Mesenchymal stem cell (in vitro differentiated cells and primary cell): ENCODE data around the gene FAM47B.

Source experiments
- DNase-seq: peaks from one replicate; pipeline ENCODE4 v3.0.0-alpha.2; 2013
- H2AFZ ChIP-seq: one replicate; pipeline ENCODE4 v1.6.1; 2013; ENCODE audit warnings: low read depth, mild to moderate bottlenecking, control low read depth, inconsistent platforms, low read length, moderate library complexity
- H2AK5ac ChIP-seq: 2 replicates; pipeline ENCODE4 v1.6.1; 2013; ENCODE audit warnings: low read length, moderate library complexity, mild to moderate bottlenecking, inconsistent platforms; ENCODE audit not compliant: severe bottlenecking
- H2BK120ac ChIP-seq: one replicate; pipeline ENCODE4 v1.6.1; 2013; ENCODE audit warnings: low read depth, mild to moderate bottlenecking, inconsistent platforms, low read length, moderate library complexity
- H2BK12ac ChIP-seq, 2 experiments: one replicate each; pipeline ENCODE4 v1.6.1; 2013; ENCODE audit warnings: inconsistent platforms in 2 of 2, low read length in 2 of 2, mild to moderate bottlenecking in 2 of 2, moderate library complexity in 2 of 2, control low read depth in 1 of 2
- H2BK15ac ChIP-seq: one replicate; pipeline ENCODE4 v1.6.1; 2013; ENCODE audit warnings: mild to moderate bottlenecking, low read depth, inconsistent platforms; ENCODE audit not compliant: poor library complexity, severe bottlenecking
- H2BK5ac ChIP-seq: 2 replicates; pipeline ENCODE4 v1.6.1; 2013; ENCODE audit warnings: low read depth, mild to moderate bottlenecking, low read length, control low read depth, inconsistent platforms; ENCODE audit not compliant: poor library complexity, severe bottlenecking
- H3K14ac ChIP-seq, 2 experiments: one replicate each; pipeline ENCODE4 v1.6.1; 2013; ENCODE audit warnings: inconsistent platforms in 2 of 2, low read length in 2 of 2, control low read depth in 1 of 2, mild to moderate bottlenecking in 1 of 2, moderate library complexity in 1 of 2
- H3K18ac ChIP-seq, 2 experiments: one replicate each; pipeline ENCODE4 v1.6.1; 2013; ENCODE audit warnings: inconsistent platforms in 2 of 2, low read length in 2 of 2, control low read depth in 1 of 2, low read depth in 1 of 2, mild to moderate bottlenecking in 1 of 2
- H3K23ac ChIP-seq, 2 experiments: one replicate each; pipeline ENCODE4 v1.6.1; 2013; ENCODE audit warnings: inconsistent platforms in 2 of 2, low read length in 2 of 2, mild to moderate bottlenecking in 2 of 2, moderate library complexity in 2 of 2, control low read depth in 1 of 2
- H3K27ac ChIP-seq: 2 replicates; pipeline ENCODE4 v1.5.1; 2013; ENCODE audit warnings: mild to moderate bottlenecking, moderate library complexity, low read length, control low read depth, inconsistent platforms; ENCODE audit not compliant: poor library complexity, severe bottlenecking
- H3K27me3 ChIP-seq, 2 experiments: 2 replicates each; pipeline versions ENCODE4 v1.6.1 to v1.7.0; 2013; ENCODE audit warnings: low read length in 2 of 2, mild to moderate bottlenecking in 2 of 2, moderate library complexity in 2 of 2, control low read depth in 1 of 2, inconsistent platforms in 1 of 2; ENCODE audit not compliant: control insufficient read depth in 1 of 2, insufficient read depth in 1 of 2
- H3K36me3 ChIP-seq, 2 experiments: 2 replicates each; pipeline versions ENCODE4 v1.6.1 to v1.7.0; 2013; ENCODE audit warnings: low read length in 2 of 2, control low read depth in 1 of 2, inconsistent platforms in 1 of 2, low read depth in 1 of 2, mild to moderate bottlenecking in 1 of 2; ENCODE audit not compliant: insufficient read depth in 2 of 2, control insufficient read depth in 1 of 2
- H3K4ac ChIP-seq, 2 experiments: one replicate each; pipeline ENCODE4 v1.6.1; 2013; ENCODE audit warnings: inconsistent platforms in 2 of 2, low read length in 2 of 2, mild to moderate bottlenecking in 2 of 2, moderate library complexity in 2 of 2, control low read depth in 1 of 2, low read depth in 1 of 2
- H3K4me1 ChIP-seq: 2 replicates; pipeline ENCODE4 v1.6.1; 2013; ENCODE audit warnings: low read depth, low read length, control low read depth; ENCODE audit not compliant: control insufficient read depth, insufficient read depth
- H3K4me2 ChIP-seq: 2 replicates; pipeline ENCODE4 v1.6.1; 2013; ENCODE audit warnings: low read length, mild to moderate bottlenecking, inconsistent platforms; ENCODE audit not compliant: poor library complexity, severe bottlenecking
- H3K4me3 ChIP-seq, 2 experiments: 2 replicates each; pipeline versions ENCODE4 v1.5.1 to v1.7.0; 2013; ENCODE audit warnings: low read length in 2 of 2, mild to moderate bottlenecking in 2 of 2, control low read depth in 1 of 2, low read depth in 1 of 2; ENCODE audit not compliant: insufficient read depth in 1 of 2
- H3K79me1 ChIP-seq: replicated peaks from 2 replicates; pipeline ENCODE4 v1.6.1; 2013; ENCODE audit warnings: mild to moderate bottlenecking, control low read depth, low read length, inconsistent platforms; ENCODE audit not compliant: poor library complexity, severe bottlenecking
- H3K9ac ChIP-seq: 2 replicates; pipeline ENCODE4 v1.7.0; 2013; ENCODE audit warnings: mild to moderate bottlenecking, low read length, moderate library complexity
- H3K9me3 ChIP-seq: 2 replicates; pipeline ENCODE4 v1.7.0; 2013; ENCODE audit warnings: mild to moderate bottlenecking, low read length; ENCODE audit not compliant: control insufficient read depth
- H4K8ac ChIP-seq: one replicate; pipeline ENCODE4 v1.6.1; 2013; ENCODE audit warnings: inconsistent platforms, mild to moderate bottlenecking, low read length, moderate library complexity
- H4K91ac ChIP-seq: one replicate; pipeline ENCODE4 v1.6.1; 2013; ENCODE audit warnings: mild to moderate bottlenecking, low read length, inconsistent platforms
- WGBS: methylation state at CpG from one replicate; pipeline ENCODE4 v1.1.7; 2013; ENCODE audit warnings: mixed read lengths; 5-methylcytosine and 5-hydroxymethylcytosine counted together

Gene FAM47B

GRCh38 chrX:34987646-34988045 is 45.0 kb downstream of the FAM47B start:
- Histone ChIP-seq H2BK12ac (no peak overlapping the region), H3K36me3 (no peaks in the 10 kb centered on the region), H3K4me3 (no peak overlapping the region), H3K4ac (no peak overlapping the region), H2BK5ac (no peak overlapping the region), H3K9me3 (peaks cover 2% of the 10 kb centered on the region), H3K4me1 (no peaks in the 10 kb centered on the region), H3K9ac (no peak overlapping the region), H3K27ac (no peak overlapping the region), H2BK120ac (no peak overlapping the region), H3K23ac (no peak overlapping the region), H3K14ac (no peak overlapping the region), H3K18ac (no peak overlapping the region), H2AFZ (no peak overlapping the region), H3K79me1 (no peaks in the 10 kb centered on the region), H4K91ac (no peak overlapping the region), H3K4me2 (no peak overlapping the region), H3K27me3 (peaks cover 0 to 8% of the 10 kb centered on the region in 2 experiments), H2BK15ac (no peak overlapping the region), H2AK5ac (no peak overlapping the region), H4K8ac (no peak overlapping the region)
- DNase-seq, result no peak
- WGBS, result 100% methylated on average over 1 of the region's 1 CpG
